SK-N-MC (cell line): ENCODE data around the gene CHSY3.

Source experiments
- EZH2 ChIP-seq: fragments of 200-600 bp; sonication (generic); IDR thresholded peaks from one replicate; pipeline ENCODE4 v1.6.1; 2017; ENCODE audit warnings: antibody characterized with exemption
- FOXP2 ChIP-seq: optimal IDR thresholded peaks from 2 replicates; pipeline ENCODE3; 2011; ENCODE audit warnings: mild to moderate bottlenecking, moderate library complexity; ENCODE audit not compliant: insufficient read depth; ENCODE audit errors: extremely low read length, control extremely low read depth
- POLR2AphosphoS5 ChIP-seq: IDR thresholded peaks from 2 replicates; pipeline ENCODE4 v1.6.1; 2012; ENCODE audit warnings: mild to moderate bottlenecking, low read depth, low read length, borderline replicate concordance

GRCh38 chr5:129978270-129978669 is 74.0 kb downstream of the CHSY3 start:
- no peak for TF ChIP-seq POLR2AphosphoS5
- TF ChIP-seq EZH2, result no peak
- no peak for TF ChIP-seq FOXP2
